ENCODE results near the gene SLC19A2.
"Not testable (repeated sequence)": the region's sequence is repeated elsewhere in the genome, so short reads cannot be mapped to it uniquely, and the experiment has no call there.

The SLC19A2 gene

GRCh38 chr1:169485431-169486280 is at the start of gene SLC19A2:
Gene SLC19A2 (minus strand): TSS chr1:169485944. CDS start chr1:169485766, 178 bp downstream.
- no peaks in the 10 kb centered on the region for H3K27me3 ChIP-seq (ENCODE audit: insufficient read depth, low read length)
- peaks cover 40% of the 10 kb centered on the region for H3K4me1 ChIP-seq (ENCODE audit: control insufficient read depth, insufficient read depth, low read length, unreplicated experiment)
- peak within 1 kb of the TSS; percentile 99 for H3K27ac ChIP-seq (ENCODE audit: low read depth, low read length)
- peak within 1 kb of the TSS; percentile 79 for H2AFZ ChIP-seq (ENCODE audit: low read length, unreplicated experiment)
- peaks cover 41% of the 10 kb centered on the region for H3K79me2 ChIP-seq (ENCODE audit: control insufficient read depth, insufficient read depth, low read length, unreplicated experiment)
- H3K4me3 ChIP-seq (ENCODE audit: low read depth, low read length): peak within 1 kb of the TSS; percentile 84
- H3K36me3 ChIP-seq (ENCODE audit: insufficient read depth, low read length): no peaks in the 10 kb centered on the region

- Histone ChIP-seq H3K27me3 (ENCODE audit: insufficient read depth, low read length) (peaks cover 5% of the 10 kb centered on the region; the same call in 1 of the 2 replicates), H3K79me2 (ENCODE audit: control insufficient read depth, insufficient read depth, low read length, unreplicated experiment) (no peaks in the 10 kb centered on the region), H2AFZ (ENCODE audit: low read length, unreplicated experiment) (no peak overlapping the region), H3K4me1 (ENCODE audit: control insufficient read depth, insufficient read depth, low read length, unreplicated experiment) (peaks cover 9% of the 10 kb centered on the region), H3K36me3 (ENCODE audit: insufficient read depth, low read length) (no peaks in the 10 kb centered on the region), H3K27ac (ENCODE audit: low read depth, low read length) (no peak overlapping the region), H3K4me3 (ENCODE audit: low read depth, low read length) (no peak overlapping the region)
These were observed 48.9 kb upstream of the SLC19A2 start for GRCh38 chr1:169534653-169535052.

GRCh38 chr1:169533528-169534190 is 47.9 kb upstream of the SLC19A2 start:
- not testable (repeated sequence) for H3K4me1 ChIP-seq (ENCODE audit: control insufficient read depth, insufficient read depth, low read length, unreplicated experiment); H3K4me3 ChIP-seq (ENCODE audit: low read depth, low read length); H3K27ac ChIP-seq (ENCODE audit: low read depth, low read length); H2AFZ ChIP-seq (ENCODE audit: low read length, unreplicated experiment); H3K79me2 ChIP-seq (ENCODE audit: control insufficient read depth, insufficient read depth, low read length, unreplicated experiment); H3K27me3 ChIP-seq (ENCODE audit: insufficient read depth, low read length); H3K36me3 ChIP-seq (ENCODE audit: insufficient read depth, low read length)

- Histone ChIP-seq H3K27ac (ENCODE audit: low read depth, low read length) (no peak overlapping the region), H3K79me2 (ENCODE audit: control insufficient read depth, insufficient read depth, low read length, unreplicated experiment) (no peaks in the 10 kb centered on the region), H3K4me3 (ENCODE audit: low read depth, low read length) (no peak overlapping the region), H3K27me3 (ENCODE audit: insufficient read depth, low read length) (peaks cover 5% of the 10 kb centered on the region; the same call in 1 of the 2 replicates), H3K4me1 (ENCODE audit: control insufficient read depth, insufficient read depth, low read length, unreplicated experiment) (peaks cover 7% of the 10 kb centered on the region), H2AFZ (ENCODE audit: low read length, unreplicated experiment) (no peak overlapping the region), H3K36me3 (ENCODE audit: insufficient read depth, low read length) (no peaks in the 10 kb centered on the region)
These were observed 44.7 kb upstream of the SLC19A2 start for GRCh38 chr1:169530448-169530847.

GRCh38 chr1:169529068-169529642 is 43.4 kb upstream of the SLC19A2 start:
- Histone ChIP-seq H3K27me3 (ENCODE audit: insufficient read depth, low read length) (peaks cover 5% of the 10 kb centered on the region; the same call in 1 of the 2 replicates), H3K4me3 (ENCODE audit: low read depth, low read length) (no peak overlapping the region), H2AFZ (ENCODE audit: low read length, unreplicated experiment) (no peak overlapping the region), H3K27ac (ENCODE audit: low read depth, low read length) (no peak overlapping the region), H3K79me2 (ENCODE audit: control insufficient read depth, insufficient read depth, low read length, unreplicated experiment) (no peaks in the 10 kb centered on the region), H3K4me1 (ENCODE audit: control insufficient read depth, insufficient read depth, low read length, unreplicated experiment) (peaks cover 7% of the 10 kb centered on the region), H3K36me3 (ENCODE audit: insufficient read depth, low read length) (no peaks in the 10 kb centered on the region)

GRCh38 chr1:169528215-169529067 is 42.7 kb upstream of the SLC19A2 start:
- H3K79me2 ChIP-seq (ENCODE audit: control insufficient read depth, insufficient read depth, low read length, unreplicated experiment): no peaks in the 10 kb centered on the region
- H3K27ac ChIP-seq (ENCODE audit: low read depth, low read length): no peak overlapping the region
- no peak overlapping the region for H3K4me3 ChIP-seq (ENCODE audit: low read depth, low read length)
- H2AFZ ChIP-seq (ENCODE audit: low read length, unreplicated experiment): no peak overlapping the region
- H3K27me3 ChIP-seq (ENCODE audit: insufficient read depth, low read length): peaks cover 5% of the 10 kb centered on the region; the same call in 1 of the 2 replicates
- H3K36me3 ChIP-seq (ENCODE audit: insufficient read depth, low read length): no peaks in the 10 kb centered on the region
- H3K4me1 ChIP-seq (ENCODE audit: control insufficient read depth, insufficient read depth, low read length, unreplicated experiment): peaks cover 7% of the 10 kb centered on the region

GRCh38 chr1:169527451-169528214 is 41.9 kb upstream of the SLC19A2 start:
- no peak overlapping the region for H3K27ac ChIP-seq (ENCODE audit: low read depth, low read length)
- no peaks in the 10 kb centered on the region for H3K36me3 ChIP-seq (ENCODE audit: insufficient read depth, low read length)
- H3K4me1 ChIP-seq (ENCODE audit: control insufficient read depth, insufficient read depth, low read length, unreplicated experiment): peaks cover 7% of the 10 kb centered on the region
- H3K27me3 ChIP-seq (ENCODE audit: insufficient read depth, low read length): peaks cover under 1% of the 10 kb centered on the region; the same call in 1 of the 2 replicates
- H3K79me2 ChIP-seq (ENCODE audit: control insufficient read depth, insufficient read depth, low read length, unreplicated experiment): no peaks in the 10 kb centered on the region
- H2AFZ ChIP-seq (ENCODE audit: low read length, unreplicated experiment): no peak overlapping the region
- H3K4me3 ChIP-seq (ENCODE audit: low read depth, low read length): no peak overlapping the region

- H3K4me1 ChIP-seq (ENCODE audit: control insufficient read depth, insufficient read depth, low read length, unreplicated experiment): peaks cover 7% of the 10 kb centered on the region
- H2AFZ ChIP-seq (ENCODE audit: low read length, unreplicated experiment): no peak overlapping the region
- H3K4me3 ChIP-seq (ENCODE audit: low read depth, low read length): no peak overlapping the region
- no peaks in the 10 kb centered on the region for H3K79me2 ChIP-seq (ENCODE audit: control insufficient read depth, insufficient read depth, low read length, unreplicated experiment)
- H3K36me3 ChIP-seq (ENCODE audit: insufficient read depth, low read length): no peaks in the 10 kb centered on the region
- H3K27ac ChIP-seq (ENCODE audit: low read depth, low read length): no peak overlapping the region
- H3K27me3 ChIP-seq (ENCODE audit: insufficient read depth, low read length): no peaks in the 10 kb centered on the region
These were observed 41.3 kb upstream of the SLC19A2 start for GRCh38 chr1:169527001-169527400.

GRCh38 chr1:169526120-169526832 is 40.5 kb upstream of the SLC19A2 start:
- Histone ChIP-seq H3K4me1 (ENCODE audit: control insufficient read depth, insufficient read depth, low read length, unreplicated experiment) (peaks cover 7% of the 10 kb centered on the region), H3K27me3 (ENCODE audit: insufficient read depth, low read length) (no peaks in the 10 kb centered on the region), H2AFZ (ENCODE audit: low read length, unreplicated experiment) (no peak overlapping the region), H3K79me2 (ENCODE audit: control insufficient read depth, insufficient read depth, low read length, unreplicated experiment) (no peaks in the 10 kb centered on the region), H3K36me3 (ENCODE audit: insufficient read depth, low read length) (no peaks in the 10 kb centered on the region), H3K27ac (ENCODE audit: low read depth, low read length) (no peak overlapping the region), H3K4me3 (ENCODE audit: low read depth, low read length) (no peak overlapping the region)

All from ACC112 (cell line).